OCI-LY1 (cell line): ENCODE results near the gene CNGA2.

ENCODE experiments used
- CTCF ChIP-seq: fragments of 200-600 bp; sonication (generic), shearing (Covaris generic); IDR thresholded peaks from 2 replicates; pipeline ENCODE4 v1.5.1; 2017; ENCODE audit warnings: mild to moderate bottlenecking, antibody characterized with exemption, low read length, moderate library complexity, mixed read lengths
- EZH2 ChIP-seq: fragments of 200-600 bp; sonication (generic), shearing (Covaris generic); IDR thresholded peaks from 2 replicates; pipeline ENCODE4 v1.8.0; 2017; ENCODE audit warnings: borderline replicate concordance, mixed run types, mild to moderate bottlenecking, antibody characterized with exemption, low read length, moderate library complexity, mixed read lengths

GRCh38 chrX:151745651-151746050 is 11.1 kb downstream of the CNGA2 start:
- TF ChIP-seq CTCF: no peak
- TF ChIP-seq EZH2: no peak
